Neutrophil (primary cell): ENCODE measurements around the gene COL17A1.
A peak's percentile ranks its signal among the peaks of the same experiment; 100 is the strongest.

Experiments
- H3K27ac ChIP-seq: fragments of 200-600 bp; sonication (generic); 2 replicates; pipeline ENCODE4 v1.5.1; 2016; ENCODE audit warnings: mild to moderate bottlenecking, moderate library complexity
- H3K27me3 ChIP-seq: fragments of 200-600 bp; sonication (generic); 2 replicates; pipeline ENCODE4 v1.6.0; 2016; ENCODE audit warnings: mild to moderate bottlenecking
- H3K36me3 ChIP-seq: fragments of 200-600 bp; sonication (generic); 2 replicates; pipeline ENCODE4 v1.5.1; 2017
- H3K4me1 ChIP-seq, 2 experiments: fragments of 200-600 bp in 1 of 2; sonication (generic) in 1 of 2; 1 replicate in 1 of 2; 2 replicates in 1 of 2; pipeline versions ENCODE4 v1.5.1 to v1.6.1; 2013 to 2016; ENCODE audit warnings: low read depth in 1 of 2, low read length in 1 of 2, mild to moderate bottlenecking in 1 of 2, moderate library complexity in 1 of 2; ENCODE audit not compliant: control insufficient read depth in 1 of 2, insufficient read depth in 1 of 2
- H3K4me3 ChIP-seq, 2 experiments: fragments of 200-600 bp in 1 of 2; sonication (generic) in 1 of 2; 1 replicate in 1 of 2; 2 replicates in 1 of 2; pipeline ENCODE4 v1.5.1; 2013 to 2016; ENCODE audit warnings: low read depth in 1 of 2, low read length in 1 of 2, mild to moderate bottlenecking in 1 of 2, moderate library complexity in 1 of 2
- H3K9me3 ChIP-seq: fragments of 200-600 bp; sonication (generic); 2 replicates; pipeline ENCODE4 v1.5.1; 2016
- CTCF ChIP-seq: fragments of 200-600 bp; sonication (generic); IDR thresholded peaks from 2 replicates; pipeline ENCODE4 v1.5.1; 2016; ENCODE audit warnings: antibody characterized with exemption

Gene COL17A1

GRCh38 chr10:104033401-104033930 is 52.2 kb downstream of the COL17A1 start:
- peak overlapping the region; percentile 87 for H3K27ac ChIP-seq
- H3K27me3 ChIP-seq = no peaks in the 10 kb centered on the region
- peak overlapping the region; percentile 40 to 43 for H3K4me3 ChIP-seq
- H3K9me3 ChIP-seq = no peaks in the 10 kb centered on the region
- peaks cover 7% of the 10 kb centered on the region for H3K36me3 ChIP-seq
- TF ChIP-seq CTCF = no peak
- peaks cover 58 to 77% of the 10 kb centered on the region in 2 experiments for H3K4me1 ChIP-seq

GRCh38 chr10:104032144-104032775 is 53.4 kb downstream of the COL17A1 start:
- peak overlapping the region; percentile 87 for H3K27ac ChIP-seq
- H3K36me3 ChIP-seq = peaks cover 19% of the 10 kb centered on the region
- H3K9me3 ChIP-seq = no peaks in the 10 kb centered on the region
- H3K27me3 ChIP-seq = no peaks in the 10 kb centered on the region
- H3K4me1 ChIP-seq = peaks cover 58 to 73% of the 10 kb centered on the region in 2 experiments
- H3K4me3 ChIP-seq = peak overlapping the region; percentile 40 to 43
- TF ChIP-seq CTCF = no peak

- Histone ChIP-seq H3K27ac (peak overlapping the region; percentile 87), H3K4me3 (peak overlapping the region; percentile 40 to 43), H3K27me3 (no peaks in the 10 kb centered on the region), H3K36me3 (peaks cover 26% of the 10 kb centered on the region), H3K4me1 (peaks cover 58 to 72% of the 10 kb centered on the region in 2 experiments), H3K9me3 (no peaks in the 10 kb centered on the region)
- no peak for TF ChIP-seq CTCF
Observed at GRCh38 chr10:104031631-104032030, 54.0 kb downstream of the COL17A1 start.

GRCh38 chr10:104029521-104029860 is 56.2 kb downstream of the COL17A1 start:
- H3K4me1 ChIP-seq = peaks cover 46 to 55% of the 10 kb centered on the region in 2 experiments
- H3K4me3 ChIP-seq = no peak overlapping the region
- no peaks in the 10 kb centered on the region for H3K9me3 ChIP-seq
- H3K27ac ChIP-seq = peak overlapping the region; percentile 34
- TF ChIP-seq CTCF = no peak
- peaks cover 47% of the 10 kb centered on the region for H3K36me3 ChIP-seq
- H3K27me3 ChIP-seq = no peaks in the 10 kb centered on the region

GRCh38 chr10:104028823-104029520 is 56.7 kb downstream of the COL17A1 start:
- Histone ChIP-seq H3K27ac (peak overlapping the region; percentile 34), H3K36me3 (peaks cover 52% of the 10 kb centered on the region), H3K4me3 (no peak overlapping the region), H3K27me3 (no peaks in the 10 kb centered on the region), H3K9me3 (no peaks in the 10 kb centered on the region), H3K4me1 (peaks cover 41 to 50% of the 10 kb centered on the region in 2 experiments)
- TF ChIP-seq CTCF = no peak
